SU-DHL-6 (cell line): ENCODE results near the gene CHMP4B.

Source experiments
- H2AFZ ChIP-seq: fragments of 200-600 bp; sonication (generic); 2 replicates; pipeline ENCODE4 v1.6.1; 2014; ENCODE audit warnings: low read depth, mild to moderate bottlenecking, moderate library complexity, mixed read lengths, antibody characterized with exemption, low read length; ENCODE audit not compliant: severe bottlenecking
- H3F3A ChIP-seq: fragments of 200-600 bp; shearing (Covaris generic); 2 replicates; pipeline ENCODE4 v1.6.0; 2016; ENCODE audit warnings: antibody characterized with exemption, mild to moderate bottlenecking; ENCODE audit not compliant: insufficient read depth
- H3K27ac ChIP-seq: fragments of 200-600 bp; sonication (generic); 2 replicates; pipeline ENCODE4 v1.5.1; 2016; ENCODE audit warnings: low read depth, mild to moderate bottlenecking, low read length, moderate library complexity, mixed read lengths
- H3K27me3 ChIP-seq: fragments of 200-600 bp; sonication (generic), shearing (Covaris generic); 2 replicates; pipeline ENCODE4 v1.6.0; 2014; ENCODE audit warnings: mild to moderate bottlenecking, low read length
- H3K36me3 ChIP-seq: fragments of 200-600 bp; sonication (generic); 2 replicates; pipeline ENCODE4 v1.6.1; 2014; ENCODE audit warnings: mild to moderate bottlenecking, low read length, mixed read lengths
- H3K4me2 ChIP-seq: fragments of 300-600, 200-600 bp; shearing (Covaris generic), sonication (generic); 2 replicates; pipeline ENCODE4 v1.6.0; 2014; ENCODE audit warnings: low read length, low read depth, mild to moderate bottlenecking; ENCODE audit not compliant: poor library complexity, severe bottlenecking
- H3K4me3 ChIP-seq: fragments of 200-600 bp; sonication (generic); 2 replicates; pipeline ENCODE4 v1.5.1; 2014; ENCODE audit warnings: antibody characterized with exemption, low read length, mild to moderate bottlenecking, mixed read lengths; ENCODE audit not compliant: insufficient read depth, poor library complexity, severe bottlenecking
- H3K79me2 ChIP-seq: fragments of 200-600 bp; sonication (generic); 2 replicates; pipeline ENCODE4 v1.6.1; 2014; ENCODE audit warnings: mild to moderate bottlenecking, low read length, moderate library complexity; ENCODE audit not compliant: insufficient read depth
- H3K9ac ChIP-seq: fragments of 200-600 bp; sonication (generic); 2 replicates; pipeline ENCODE4 v1.7.0; 2014; ENCODE audit warnings: mild to moderate bottlenecking, low read length
- H3K9me2 ChIP-seq: fragments of 200-600 bp; sonication (generic); replicated peaks from 2 replicates; pipeline ENCODE4 v1.6.1; 2014; ENCODE audit warnings: low read length; ENCODE audit not compliant: insufficient read depth
- H3K9me3 ChIP-seq: fragments of 200-600 bp; sonication (generic); 2 replicates; pipeline ENCODE4 v1.6.1; 2014; ENCODE audit warnings: low read length, mixed read lengths; ENCODE audit not compliant: insufficient read depth
- H4K20me1 ChIP-seq: fragments of 200-600 bp; sonication (generic); 2 replicates; pipeline ENCODE4 v1.6.1; 2014; ENCODE audit warnings: low read depth, mild to moderate bottlenecking, antibody characterized with exemption, low read length, moderate library complexity, mixed read lengths
- CTCF ChIP-seq: fragments of 200-600 bp; sonication (generic); IDR thresholded peaks from one replicate; pipeline ENCODE4 v1.5.1; 2017; ENCODE audit warnings: antibody characterized with exemption, mild to moderate bottlenecking, low read length, moderate library complexity; ENCODE audit not compliant: insufficient read depth, poor library complexity, severe bottlenecking
- EZH2phosphoT487 ChIP-seq: fragments of 200-600 bp; sonication (generic), shearing (Covaris generic); conservative IDR thresholded peaks from 2 replicates; pipeline ENCODE4 v1.6.1; 2018; ENCODE audit warnings: mild to moderate bottlenecking, antibody characterized with exemption, low read length, moderate library complexity, mixed read lengths

Gene CHMP4B

GRCh38 chr20:33900521-33901131, 89.5 kb downstream of the CHMP4B start:
- H3K79me2 ChIP-seq = no peaks in the 10 kb centered on the region
- no peak overlapping the region for H2AFZ ChIP-seq

GRCh38 chr20:33901132-33901523, 90.0 kb downstream of the CHMP4B start:
- H3K9me2 ChIP-seq = no peaks in the 10 kb centered on the region
- no peaks in the 10 kb centered on the region for H3F3A ChIP-seq
- H3K4me2 ChIP-seq = no peak overlapping the region
- H2AFZ ChIP-seq = no peak overlapping the region
- no peak overlapping the region for H3K4me3 ChIP-seq
- H3K27ac ChIP-seq = no peak overlapping the region
- H3K27me3 ChIP-seq = no peaks in the 10 kb centered on the region
- no peaks in the 10 kb centered on the region for H3K36me3 ChIP-seq
- TF ChIP-seq CTCF (no peak), EZH2phosphoT487 (no peak)
- H3K9ac ChIP-seq = no peak overlapping the region
- no peaks in the 10 kb centered on the region for H3K9me3 ChIP-seq
- H4K20me1 ChIP-seq = no peaks in the 10 kb centered on the region
- no peaks in the 10 kb centered on the region for H3K79me2 ChIP-seq

More at GRCh38 chr20:33900521-33901131, 89.5 kb downstream of the CHMP4B start:
- no peak overlapping the region for H3K4me2 ChIP-seq
- H3K36me3 ChIP-seq = no peaks in the 10 kb centered on the region
- H3K27me3 ChIP-seq = no peaks in the 10 kb centered on the region
- H3K27ac ChIP-seq = no peak overlapping the region
- H3F3A ChIP-seq = no peaks in the 10 kb centered on the region
- H4K20me1 ChIP-seq = no peaks in the 10 kb centered on the region
- no peak for TF ChIP-seq EZH2phosphoT487
- no peak for TF ChIP-seq CTCF
- H3K9ac ChIP-seq = no peak overlapping the region
- H3K4me3 ChIP-seq = no peak overlapping the region
- no peaks in the 10 kb centered on the region for H3K9me3 ChIP-seq
- no peaks in the 10 kb centered on the region for H3K9me2 ChIP-seq

- TF ChIP-seq CTCF (no peak), EZH2phosphoT487 (no peak)
- no peaks in the 10 kb centered on the region for H3K9me2 ChIP-seq
- H3K36me3 ChIP-seq = no peaks in the 10 kb centered on the region
- no peaks in the 10 kb centered on the region for H3F3A ChIP-seq
- no peaks in the 10 kb centered on the region for H3K27me3 ChIP-seq
- no peak overlapping the region for H3K9ac ChIP-seq
- H3K9me3 ChIP-seq = no peaks in the 10 kb centered on the region
- H3K79me2 ChIP-seq = no peaks in the 10 kb centered on the region
- no peak overlapping the region for H2AFZ ChIP-seq
- no peaks in the 10 kb centered on the region for H4K20me1 ChIP-seq
- no peak overlapping the region for H3K4me2 ChIP-seq
- H3K27ac ChIP-seq = no peak overlapping the region
- H3K4me3 ChIP-seq = no peak overlapping the region
Observed at GRCh38 chr20:33902011-33902410, 90.9 kb downstream of the CHMP4B start.
